H7 (cell line): ENCODE results near the gene ZNF770. TPM values are rescaled to one million over a fixed set of nuclear protein-coding genes. Genes with fewer than 3 reads are reported as not detected.
"Not testable (repeated sequence)": the region's sequence is repeated elsewhere in the genome, so short reads cannot be mapped to it uniquely, and the experiment has no call there.

Experiments
- DNase-seq: peaks from one replicate; pipeline ENCODE4 v3.0.0; 2012
- H3K27me3 ChIP-seq: 2 replicates; pipeline ENCODE4 v1.6.0; 2011; ENCODE audit warnings: mild to moderate bottlenecking, low read length; ENCODE audit not compliant: control insufficient read depth, insufficient read depth
- H3K36me3 ChIP-seq: replicated peaks from 2 replicates; pipeline ENCODE4 v1.5.1; 2011; ENCODE audit warnings: low read length; ENCODE audit not compliant: control insufficient read depth, insufficient read depth
- H3K4me3 ChIP-seq: 2 replicates; pipeline ENCODE4 v1.5.1; 2011; ENCODE audit warnings: low read depth, mild to moderate bottlenecking, control low read depth, low read length, moderate library complexity; ENCODE audit not compliant: insufficient read depth
- total RNA-seq: library from RNA; depleted of rRNA; stranded (reverse); fragments of >200 nt; shearing (Covaris generic); gene quantifications from 2 replicates; pipeline ENCODE4 v1.2.3, GENCODE V29; 2014; rRNA removed

ZNF770 gene
- total RNA-seq, 1 experiment from 2014 or later, result 45.7 TPM

- no peak for DNase-seq
- Histone ChIP-seq H3K4me3 (no peak overlapping the region), H3K36me3 (peaks cover 4% of the 10 kb centered on the region), H3K27me3 (no peaks in the 10 kb centered on the region)
These were observed 36.1 kb downstream of the ZNF770 start for GRCh38 chr15:34951993-34952392.

DNA sequence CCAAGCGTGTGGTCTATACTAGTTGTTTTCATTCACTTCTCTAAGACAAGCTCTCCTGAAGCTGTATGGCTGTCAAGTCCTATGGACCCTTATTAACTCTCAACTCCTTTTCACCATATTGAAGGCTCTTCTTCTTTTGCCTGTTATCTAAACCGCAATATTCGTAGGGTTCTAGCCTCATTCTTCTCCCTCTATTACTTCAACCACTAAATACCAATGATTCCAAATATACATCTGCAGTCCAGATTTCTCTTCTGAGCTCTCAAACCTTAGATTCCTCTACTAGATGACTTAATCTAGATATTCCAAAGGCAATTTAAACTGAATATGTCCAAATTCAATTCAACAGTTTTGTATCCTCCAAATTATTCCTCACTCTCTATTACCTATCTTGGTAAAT, 43.2 kb downstream of the ZNF770 start:
- peaks cover 11% of the 10 kb centered on the region for H3K36me3 ChIP-seq
- no peak for DNase-seq

DNA sequence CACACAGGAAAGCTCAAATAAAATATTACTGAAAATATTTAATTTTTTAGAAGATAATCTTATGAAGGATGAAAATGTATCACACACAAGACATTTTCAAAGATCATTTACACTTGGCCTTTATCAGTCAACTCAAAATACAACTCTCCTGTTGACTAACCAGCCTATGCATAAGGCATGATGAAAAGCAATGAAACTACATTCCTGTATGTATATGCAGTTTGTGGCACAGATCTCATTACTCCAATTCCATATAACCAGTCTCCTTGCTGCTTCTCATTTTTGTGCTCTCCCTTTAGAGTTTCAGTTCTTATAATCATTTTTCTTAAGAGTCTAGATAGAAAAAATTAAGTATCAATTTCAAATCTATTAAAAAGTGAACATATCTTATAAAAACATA, 44.4 kb downstream of the ZNF770 start:
- peaks cover 15% of the 10 kb centered on the region for H3K36me3 ChIP-seq

More for the DNA sequence above, 43.2 kb downstream of the ZNF770 start:
- Histone ChIP-seq H3K27me3 (no peaks in the 10 kb centered on the region), H3K4me3 (no peak overlapping the region)

GRCh38 chr15:34943264-34943663, 44.8 kb downstream of the ZNF770 start:
- not testable (repeated sequence) for H3K27me3 ChIP-seq, DNase-seq, H3K4me3 ChIP-seq
- peaks cover 15% of the 10 kb centered on the region for H3K36me3 ChIP-seq

More for the DNA sequence above, 44.4 kb downstream of the ZNF770 start:
- Histone ChIP-seq H3K4me3 (no peak overlapping the region), H3K27me3 (no peaks in the 10 kb centered on the region)
- no peak for DNase-seq

DNA sequence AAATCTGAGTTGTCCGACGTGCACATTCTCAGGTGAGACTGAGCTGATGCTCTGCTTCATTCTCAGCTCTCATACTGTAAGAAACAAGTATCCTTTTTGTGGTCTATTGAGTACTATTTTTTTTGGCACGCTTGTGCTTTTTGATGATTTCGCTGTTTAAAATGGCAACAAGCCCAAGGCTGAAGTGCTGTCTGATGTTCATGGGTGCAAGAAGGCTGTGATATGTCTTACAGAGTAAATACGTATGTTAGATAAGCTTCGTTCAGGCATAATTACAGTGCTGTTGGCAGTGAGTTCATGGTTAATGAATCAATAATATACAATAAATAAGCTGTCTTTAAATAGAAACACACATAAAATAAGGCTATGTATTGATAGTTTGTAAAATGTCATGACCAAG, 45.7 kb downstream of the ZNF770 start:
- Histone ChIP-seq H3K36me3 (peaks cover 13% of the 10 kb centered on the region), H3K4me3 (no peak overlapping the region), H3K27me3 (no peaks in the 10 kb centered on the region)
- no peak for DNase-seq

GRCh38 chr15:34941831-34942230, 46.3 kb downstream of the ZNF770 start:
- Histone ChIP-seq H3K27me3 (no peaks in the 10 kb centered on the region), H3K36me3 (peaks cover 13% of the 10 kb centered on the region), H3K4me3 (no peak overlapping the region)
- DNase-seq, result no peak

- DNase-seq, result no peak
- Histone ChIP-seq H3K4me3 (no peak overlapping the region), H3K36me3 (peaks cover 13% of the 10 kb centered on the region), H3K27me3 (no peaks in the 10 kb centered on the region)
These were observed 46.8 kb downstream of the ZNF770 start for GRCh38 chr15:34941185-34941698.

DNA sequence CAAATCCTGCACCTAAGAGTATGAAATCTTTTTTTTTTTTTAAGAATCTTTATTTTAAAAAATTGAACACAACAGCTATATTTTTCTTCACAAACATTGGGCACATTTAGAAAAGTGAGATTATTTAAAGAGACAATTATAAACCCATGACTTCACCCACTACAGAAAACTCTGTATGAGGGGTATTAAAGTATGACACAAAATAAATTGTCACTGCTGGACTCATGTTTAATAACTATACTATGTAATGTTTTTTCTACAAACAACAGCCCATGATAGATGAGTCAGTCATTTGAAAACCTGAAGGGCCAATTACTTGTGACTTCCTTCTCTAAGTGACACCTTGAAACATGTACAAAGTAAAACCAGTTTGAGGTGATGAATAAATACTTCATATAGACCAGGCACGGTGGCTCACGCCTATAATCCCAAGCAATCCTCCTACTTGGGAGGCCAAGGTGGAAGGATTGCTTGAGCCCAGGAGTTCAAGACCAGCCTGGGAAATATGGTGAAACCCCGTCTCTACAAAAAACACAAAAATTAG, 54.6 kb downstream of the ZNF770 start:
- DNase-seq, result no peak
- no peaks in the 10 kb centered on the region for H3K27me3 ChIP-seq
- no peak overlapping the region for H3K4me3 ChIP-seq
- H3K36me3 ChIP-seq, result peaks cover 5% of the 10 kb centered on the region

- H3K36me3 ChIP-seq, H3K27me3 ChIP-seq, H3K4me3 ChIP-seq, DNase-seq: not testable (repeated sequence)
These were observed 59.7 kb downstream of the ZNF770 start for GRCh38 chr15:34928349-34928748.

Other genes starting within 250 kb of the ZNF770 start
- 0.07 TPM in 1 of 2 replicates, not detected in the other for gene GJD2, start 233.3 kb downstream of the ZNF770 start, total RNA-seq
- 1.6 and 2.0 TPM in 2 replicates for gene ACTC1, start 192.7 kb downstream of the ZNF770 start, total RNA-seq
- 36.9 and 55.1 TPM in 2 replicates for gene AQR, start 18.5 kb downstream of the ZNF770 start, total RNA-seq
- 221 and 310 TPM in 2 replicates for gene NANOGP8, start 97.0 kb upstream of the ZNF770 start, total RNA-seq